MM.1S (cell line): ENCODE measurements around the gene PLPPR3.

Experiments used
- DNase-seq: peaks from one replicate; pipeline ENCODE4 v3.0.0-alpha.2; 2015
- H2AFZ ChIP-seq: fragments of 300-600 bp; sonication (generic); 2 replicates; pipeline ENCODE4 v1.6.0; 2016; ENCODE audit warnings: antibody characterized with exemption, low read length
- H3F3A ChIP-seq: fragments of 300-600 bp; sonication (generic); 2 replicates; pipeline ENCODE4 v1.6.1; 2016; ENCODE audit warnings: mild to moderate bottlenecking, antibody characterized with exemption, low read length, moderate library complexity, mixed read lengths; ENCODE audit not compliant: insufficient read depth
- H3K27ac ChIP-seq: fragments of 300-600 bp; sonication (generic); 2 replicates; pipeline ENCODE4 v1.5.1; 2016; ENCODE audit warnings: mild to moderate bottlenecking, low read length
- H3K27me3 ChIP-seq: fragments of 300-600 bp; sonication (generic); replicated peaks from 2 replicates; pipeline ENCODE4 v1.6.0; 2016; ENCODE audit warnings: low read length; ENCODE audit not compliant: insufficient read depth
- H3K36me3 ChIP-seq: fragments of 300-600 bp; sonication (generic); replicated peaks from 2 replicates; pipeline ENCODE4 v1.6.1; 2016; ENCODE audit warnings: mild to moderate bottlenecking, low read length, mixed read lengths; ENCODE audit not compliant: insufficient read depth
- H3K4me1 ChIP-seq: fragments of 300-600 bp; sonication (generic); 2 replicates; pipeline ENCODE4 v1.6.1; 2016; ENCODE audit warnings: low read length, mixed read lengths
- H3K4me2 ChIP-seq: fragments of 300-600 bp; sonication (generic); 2 replicates; pipeline ENCODE4 v1.6.0; 2016; ENCODE audit warnings: low read depth, low read length
- H3K4me3 ChIP-seq: fragments of 300-600 bp; sonication (generic); 2 replicates; pipeline ENCODE4 v1.5.1; 2016; ENCODE audit warnings: low read length, mixed read lengths
- H3K79me2 ChIP-seq: fragments of 300-600 bp; sonication (generic); 2 replicates; pipeline ENCODE4 v1.6.1; 2016; ENCODE audit warnings: mixed run types, low read length, mixed read lengths
- H3K9ac ChIP-seq: fragments of 300-600 bp; sonication (generic); 2 replicates; pipeline ENCODE4 v1.6.1; 2016; ENCODE audit warnings: low read length, mixed read lengths
- H3K9me2 ChIP-seq: fragments of 300-600 bp; sonication (generic); replicated peaks from 2 replicates; pipeline ENCODE4 v1.6.1; 2016; ENCODE audit warnings: mild to moderate bottlenecking, low read length, mixed read lengths; ENCODE audit not compliant: insufficient read depth
- H3K9me3 ChIP-seq: fragments of 300-600 bp; sonication (generic); replicated peaks from 2 replicates; pipeline ENCODE4 v1.6.1; 2016; ENCODE audit warnings: mild to moderate bottlenecking, low read length, mixed read lengths; ENCODE audit not compliant: insufficient read depth
- H4K20me1 ChIP-seq: fragments of 300-600 bp; sonication (generic); 2 replicates; pipeline ENCODE4 v1.6.1; 2016; ENCODE audit warnings: mild to moderate bottlenecking, low read length, moderate library complexity, mixed read lengths; ENCODE audit not compliant: insufficient read depth
- CTCF ChIP-seq: fragments of 300-600 bp; sonication (generic); IDR thresholded peaks from 2 replicates; pipeline ENCODE4 v1.5.1; 2016; ENCODE audit warnings: antibody characterized with exemption, low read length, mixed read lengths
- EZH2 ChIP-seq: fragments of 300-600 bp; sonication (generic); optimal IDR thresholded peaks from 2 replicates; pipeline ENCODE3; 2017; ENCODE audit warnings: low read depth, mild to moderate bottlenecking, antibody characterized with exemption, low read length, mixed read lengths
- EZH2phosphoT487 ChIP-seq: fragments of 300-600 bp; sonication (generic); IDR thresholded peaks from 2 replicates; pipeline ENCODE4 v1.6.1; 2018; ENCODE audit warnings: antibody characterized with exemption, low read length

PLPPR3 gene

DNA sequence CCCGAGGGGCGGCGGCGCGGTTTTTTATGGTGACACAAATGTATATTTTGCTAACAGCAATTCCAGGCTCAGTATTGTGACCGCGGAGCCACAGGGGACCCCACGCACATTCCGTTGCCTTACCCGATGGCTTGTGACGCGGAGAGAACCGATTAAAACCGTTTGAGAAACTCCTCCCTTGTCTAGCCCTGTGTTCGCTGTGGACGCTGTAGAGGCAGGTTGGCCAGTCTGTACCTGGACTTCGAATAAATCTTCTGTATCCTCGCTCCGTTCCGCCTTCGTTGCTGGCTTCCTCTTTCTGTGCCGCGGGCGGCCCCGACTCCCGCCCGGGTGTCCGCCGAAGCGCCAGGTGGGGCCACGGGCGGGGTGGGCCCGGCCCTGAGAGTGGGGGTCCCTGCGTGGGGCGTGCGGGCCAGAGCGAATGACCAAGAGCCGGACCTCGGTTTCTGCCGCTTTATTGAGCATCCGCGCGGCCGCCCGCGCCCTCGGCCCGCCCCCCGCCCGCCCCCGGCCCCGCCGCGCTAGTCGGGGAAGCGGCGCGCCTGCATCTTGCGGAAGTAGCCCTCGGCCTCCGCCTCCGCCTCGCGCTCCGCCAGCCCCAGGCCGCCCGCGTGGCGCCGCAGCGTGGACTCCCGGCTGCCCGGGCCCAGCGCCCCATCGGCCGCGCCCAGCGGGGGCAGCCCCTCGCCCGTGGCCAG lies 9.6 kb downstream of the PLPPR3 start:
- Histone ChIP-seq H2AFZ (no peak overlapping the region), H3K4me1 (no peaks in the 10 kb centered on the region), H3K4me3 (no peak overlapping the region), H3K27me3 (no peaks in the 10 kb centered on the region), H4K20me1 (peaks cover 7% of the 10 kb centered on the region; the same call in 1 of the 2 replicates), H3K79me2 (peaks cover 34% of the 10 kb centered on the region), H3K4me2 (no peak overlapping the region), H3K36me3 (peaks cover 45% of the 10 kb centered on the region), H3K9me2 (no peaks in the 10 kb centered on the region), H3K9ac (no peak overlapping the region), H3F3A (peaks cover 23% of the 10 kb centered on the region), H3K9me3 (no peaks in the 10 kb centered on the region), H3K27ac (no peak overlapping the region)
- no peak for TF ChIP-seq EZH2
- TF ChIP-seq CTCF = no peak
- TF ChIP-seq EZH2phosphoT487 = no peak
- DNase-seq = no peak

DNA sequence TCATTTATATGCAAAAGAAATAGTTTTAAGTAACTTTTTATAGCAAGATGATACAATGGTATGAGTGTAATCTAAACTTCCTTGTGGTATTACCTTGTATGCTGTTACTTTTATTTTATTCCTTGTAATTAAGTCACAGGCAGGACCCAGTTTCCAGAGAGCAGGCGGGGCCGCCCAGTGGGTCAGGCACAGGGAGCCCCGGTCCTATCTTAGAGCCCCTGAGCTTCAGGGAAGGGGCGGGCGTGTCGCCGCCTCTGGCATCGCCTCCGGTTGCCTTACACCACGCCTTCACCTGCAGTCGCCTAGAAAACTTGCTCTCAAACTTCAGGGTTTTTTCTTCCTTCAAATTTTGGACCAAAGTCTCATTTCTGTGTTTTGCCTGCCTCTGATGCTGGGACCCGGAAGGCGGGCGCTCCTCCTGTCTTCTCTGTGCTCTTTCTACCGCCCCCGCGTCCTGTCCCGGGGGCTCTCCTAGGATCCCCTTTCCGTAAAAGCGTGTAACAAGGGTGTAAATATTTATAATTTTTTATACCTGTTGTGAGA lies 10.2 kb downstream of the PLPPR3 start:
- H3K36me3 ChIP-seq = peaks cover 51% of the 10 kb centered on the region

DNA sequence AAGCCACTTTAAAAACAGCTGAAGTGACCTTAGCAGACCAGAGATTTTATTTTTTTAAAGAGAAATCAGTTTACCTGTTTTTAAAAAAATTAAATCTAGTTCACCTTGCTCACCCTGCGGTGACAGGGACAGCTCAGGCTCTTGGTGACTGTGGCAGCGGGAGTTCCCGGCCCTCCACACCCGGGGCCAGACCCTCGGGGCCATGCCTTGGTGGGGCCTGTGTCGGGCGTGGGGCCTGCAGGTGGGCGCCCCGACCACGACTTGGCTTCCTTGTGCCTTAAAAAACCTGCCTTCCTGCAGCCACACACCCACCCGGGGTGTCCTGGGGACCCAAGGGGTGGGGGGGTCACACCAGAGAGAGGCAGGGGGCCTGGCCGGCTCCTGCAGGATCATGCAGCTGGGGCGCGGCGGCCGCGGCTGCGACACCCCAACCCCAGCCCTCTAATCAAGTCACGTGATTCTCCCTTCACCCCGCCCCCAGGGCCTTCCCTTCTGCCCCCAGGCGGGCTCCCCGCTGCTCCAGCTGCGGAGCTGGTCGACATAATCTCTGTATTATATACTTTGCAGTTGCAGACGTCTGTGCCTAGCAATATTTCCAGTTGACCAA lies 10.8 kb downstream of the PLPPR3 start:
- H3F3A ChIP-seq = peaks cover 23% of the 10 kb centered on the region

More for the DNA sequence above, 10.2 kb downstream of the PLPPR3 start:
- no peak for DNase-seq
- H2AFZ ChIP-seq = no peak overlapping the region
- no peaks in the 10 kb centered on the region for H3K27me3 ChIP-seq
- H3K9ac ChIP-seq = no peak overlapping the region
- no peak overlapping the region for H3K27ac ChIP-seq
- peaks cover 7% of the 10 kb centered on the region; the same call in 1 of the 2 replicates for H4K20me1 ChIP-seq
- no peak overlapping the region for H3K4me3 ChIP-seq
- H3K4me1 ChIP-seq = no peaks in the 10 kb centered on the region
- H3K79me2 ChIP-seq = peaks cover 40% of the 10 kb centered on the region
- H3K9me3 ChIP-seq = no peaks in the 10 kb centered on the region
- H3F3A ChIP-seq = peaks cover 23% of the 10 kb centered on the region
- TF ChIP-seq EZH2phosphoT487 = no peak
- TF ChIP-seq EZH2 = no peak
- no peak for TF ChIP-seq CTCF
- H3K9me2 ChIP-seq = no peaks in the 10 kb centered on the region
- no peak overlapping the region for H3K4me2 ChIP-seq

More for the DNA sequence above, 10.8 kb downstream of the PLPPR3 start:
- Histone ChIP-seq H4K20me1 (peaks cover 7% of the 10 kb centered on the region; the same call in 1 of the 2 replicates), H3K27me3 (no peaks in the 10 kb centered on the region), H3K27ac (no peak overlapping the region), H3K4me1 (no peaks in the 10 kb centered on the region), H3K9me3 (no peaks in the 10 kb centered on the region), H2AFZ (no peak overlapping the region), H3K9ac (no peak overlapping the region), H3K4me2 (no peak overlapping the region), H3K36me3 (peaks cover 57% of the 10 kb centered on the region), H3K9me2 (no peaks in the 10 kb centered on the region), H3K4me3 (no peak overlapping the region), H3K79me2 (peaks cover 46% of the 10 kb centered on the region)
- DNase-seq = no peak
- no peak for TF ChIP-seq EZH2
